SU-DHL-6 (cell line): Measurements from ENCODE around the gene PARVB.

Experiments used
- H2AFZ ChIP-seq: fragments of 200-600 bp; sonication (generic); 2 replicates; pipeline ENCODE4 v1.6.1; 2014; ENCODE audit warnings: low read depth, mild to moderate bottlenecking, moderate library complexity, mixed read lengths, antibody characterized with exemption, low read length; ENCODE audit not compliant: severe bottlenecking
- H3F3A ChIP-seq: fragments of 200-600 bp; shearing (Covaris generic); 2 replicates; pipeline ENCODE4 v1.6.0; 2016; ENCODE audit warnings: antibody characterized with exemption, mild to moderate bottlenecking; ENCODE audit not compliant: insufficient read depth
- H3K27ac ChIP-seq: fragments of 200-600 bp; sonication (generic); 2 replicates; pipeline ENCODE4 v1.5.1; 2016; ENCODE audit warnings: low read depth, mild to moderate bottlenecking, low read length, moderate library complexity, mixed read lengths
- H3K27me3 ChIP-seq: fragments of 200-600 bp; sonication (generic), shearing (Covaris generic); 2 replicates; pipeline ENCODE4 v1.6.0; 2014; ENCODE audit warnings: mild to moderate bottlenecking, low read length
- H3K36me3 ChIP-seq: fragments of 200-600 bp; sonication (generic); 2 replicates; pipeline ENCODE4 v1.6.1; 2014; ENCODE audit warnings: mild to moderate bottlenecking, low read length, mixed read lengths
- H3K4me2 ChIP-seq: fragments of 300-600, 200-600 bp; shearing (Covaris generic), sonication (generic); 2 replicates; pipeline ENCODE4 v1.6.0; 2014; ENCODE audit warnings: low read length, low read depth, mild to moderate bottlenecking; ENCODE audit not compliant: poor library complexity, severe bottlenecking
- H3K4me3 ChIP-seq: fragments of 200-600 bp; sonication (generic); 2 replicates; pipeline ENCODE4 v1.5.1; 2014; ENCODE audit warnings: antibody characterized with exemption, low read length, mild to moderate bottlenecking, mixed read lengths; ENCODE audit not compliant: insufficient read depth, poor library complexity, severe bottlenecking
- H3K79me2 ChIP-seq: fragments of 200-600 bp; sonication (generic); 2 replicates; pipeline ENCODE4 v1.6.1; 2014; ENCODE audit warnings: mild to moderate bottlenecking, low read length, moderate library complexity; ENCODE audit not compliant: insufficient read depth
- H3K9ac ChIP-seq: fragments of 200-600 bp; sonication (generic); 2 replicates; pipeline ENCODE4 v1.7.0; 2014; ENCODE audit warnings: mild to moderate bottlenecking, low read length
- H3K9me2 ChIP-seq: fragments of 200-600 bp; sonication (generic); replicated peaks from 2 replicates; pipeline ENCODE4 v1.6.1; 2014; ENCODE audit warnings: low read length; ENCODE audit not compliant: insufficient read depth
- H3K9me3 ChIP-seq: fragments of 200-600 bp; sonication (generic); 2 replicates; pipeline ENCODE4 v1.6.1; 2014; ENCODE audit warnings: low read length, mixed read lengths; ENCODE audit not compliant: insufficient read depth
- H4K20me1 ChIP-seq: fragments of 200-600 bp; sonication (generic); 2 replicates; pipeline ENCODE4 v1.6.1; 2014; ENCODE audit warnings: low read depth, mild to moderate bottlenecking, antibody characterized with exemption, low read length, moderate library complexity, mixed read lengths
- CTCF ChIP-seq: fragments of 200-600 bp; sonication (generic); IDR thresholded peaks from one replicate; pipeline ENCODE4 v1.5.1; 2017; ENCODE audit warnings: antibody characterized with exemption, mild to moderate bottlenecking, low read length, moderate library complexity; ENCODE audit not compliant: insufficient read depth, poor library complexity, severe bottlenecking
- EZH2phosphoT487 ChIP-seq: fragments of 200-600 bp; sonication (generic), shearing (Covaris generic); conservative IDR thresholded peaks from 2 replicates; pipeline ENCODE4 v1.6.1; 2018; ENCODE audit warnings: mild to moderate bottlenecking, antibody characterized with exemption, low read length, moderate library complexity, mixed read lengths

PARVB gene

GRCh38 chr22:44160421-44160820, 136.3 kb downstream of the PARVB start:
- no peak overlapping the region for H3K4me2 ChIP-seq
- H3K27ac ChIP-seq = no peak overlapping the region
- TF ChIP-seq EZH2phosphoT487 (no peak), CTCF (no peak)

GRCh38 chr22:44161673-44162072, 137.6 kb downstream of the PARVB start:
- no peaks in the 10 kb centered on the region for H3K27me3 ChIP-seq
- H3K36me3 ChIP-seq = no peaks in the 10 kb centered on the region
- no peaks in the 10 kb centered on the region for H3K9me2 ChIP-seq
- no peaks in the 10 kb centered on the region for H4K20me1 ChIP-seq
- no peak overlapping the region for H2AFZ ChIP-seq
- H3F3A ChIP-seq = no peaks in the 10 kb centered on the region
- H3K27ac ChIP-seq = no peak overlapping the region
- no peak overlapping the region for H3K4me3 ChIP-seq
- no peak overlapping the region for H3K4me2 ChIP-seq
- no peak overlapping the region for H3K9ac ChIP-seq
- H3K9me3 ChIP-seq = no peaks in the 10 kb centered on the region
- H3K79me2 ChIP-seq = no peaks in the 10 kb centered on the region
- TF ChIP-seq CTCF (no peak), EZH2phosphoT487 (no peak)

More at GRCh38 chr22:44160421-44160820, 136.3 kb downstream of the PARVB start:
- Histone ChIP-seq H3K79me2 (no peaks in the 10 kb centered on the region), H3F3A (no peaks in the 10 kb centered on the region), H2AFZ (no peak overlapping the region), H3K36me3 (no peaks in the 10 kb centered on the region), H3K9me3 (no peaks in the 10 kb centered on the region), H3K9ac (no peak overlapping the region), H4K20me1 (no peaks in the 10 kb centered on the region), H3K9me2 (no peaks in the 10 kb centered on the region), H3K4me3 (no peak overlapping the region), H3K27me3 (no peaks in the 10 kb centered on the region)

- Histone ChIP-seq H3K4me2 (no peak overlapping the region), H3K9me3 (no peaks in the 10 kb centered on the region), H2AFZ (no peak overlapping the region), H3F3A (no peaks in the 10 kb centered on the region), H3K79me2 (no peaks in the 10 kb centered on the region), H3K36me3 (no peaks in the 10 kb centered on the region), H3K9me2 (no peaks in the 10 kb centered on the region), H3K4me3 (no peak overlapping the region), H3K27me3 (no peaks in the 10 kb centered on the region), H3K27ac (no peak overlapping the region), H4K20me1 (no peaks in the 10 kb centered on the region), H3K9ac (no peak overlapping the region)
- no peak for TF ChIP-seq CTCF
- TF ChIP-seq EZH2phosphoT487 = no peak
Observed at GRCh38 chr22:44162960-44163359, 138.9 kb downstream of the PARVB start.
